GM19043 (cell line): Measurements from ENCODE around the gene ZNF736.
"Not testable (repeated sequence)": the region's sequence is repeated elsewhere in the genome, so short reads cannot be mapped to it uniquely, and the experiment has no call there.

Experiments
- ATAC-seq: cut with Tn5 transposase; IDR thresholded peaks from one replicate; pipeline ENCODE4 v1.9.1; 2021; ENCODE audit warnings: low read depth; ENCODE audit not compliant: unreplicated experiment

ZNF736 gene

GRCh38 chr7:64313740-64314491 lies at the start of gene ZNF736:
ZNF736 (plus strand) TSS chr7:64313961; CDS start chr7:64314151, 190 bp downstream.
- ATAC-seq = peak; percentile 100

GRCh38 chr7:64266341-64266919 lies 47.3 kb upstream of the ZNF736 start:
- ATAC-seq = no peak

- ATAC-seq = no peak
Observed at GRCh38 chr7:64277630-64278029, 36.1 kb upstream of the ZNF736 start.

- ATAC-seq = no peak
Observed at GRCh38 chr7:64294701-64295420, 18.9 kb upstream of the ZNF736 start.

- not testable (repeated sequence) for ATAC-seq
Observed at GRCh38 chr7:64297418-64297817, 16.3 kb upstream of the ZNF736 start.

GRCh38 chr7:64300641-64301405 lies 12.9 kb upstream of the ZNF736 start:
- ATAC-seq = no peak

- peak; percentile 97 for ATAC-seq
Observed at GRCh38 chr7:64307254-64308015, 6.3 kb upstream of the ZNF736 start.

- no peak for ATAC-seq
Observed at GRCh38 chr7:64308016-64308270, 5.8 kb upstream of the ZNF736 start.

- ATAC-seq = no peak
Observed at GRCh38 chr7:64310426-64310825, 3.3 kb upstream of the ZNF736 start.

- ATAC-seq = no peak
Observed at GRCh38 chr7:64312826-64313225, 935 bp upstream of the ZNF736 start.

GRCh38 chr7:64314566-64314965 lies 805 bp downstream of the ZNF736 start:
- no peak for ATAC-seq

- ATAC-seq = not testable (repeated sequence)
Observed at GRCh38 chr7:64316031-64316742, 2.4 kb downstream of the ZNF736 start.

GRCh38 chr7:64320547-64321513 lies 7.1 kb downstream of the ZNF736 start:
- ATAC-seq = no peak

GRCh38 chr7:64324166-64324565 lies 10.4 kb downstream of the ZNF736 start:
- not testable (repeated sequence) for ATAC-seq

GRCh38 chr7:64348713-64349210 lies 35.0 kb downstream of the ZNF736 start:
- not testable (repeated sequence) for ATAC-seq

- ATAC-seq = no peak
Observed at GRCh38 chr7:64359543-64359942, 45.8 kb downstream of the ZNF736 start.

- ATAC-seq = no peak
Observed at GRCh38 chr7:64371116-64371515, 57.4 kb downstream of the ZNF736 start.

GRCh38 chr7:64373017-64373416 lies 59.3 kb downstream of the ZNF736 start:
- ATAC-seq = no peak
